SHP77 (cell line): Measurements from ENCODE around the gene AGPS.
A peak's percentile ranks its signal among the peaks of the same experiment; 100 is the strongest.

Experiments
- DNase-seq, 2 experiments: peaks; one replicate each; lab custom pipeline; 2025; lab: John Stamatoyannopoulos, UW

Gene AGPS

DNA sequence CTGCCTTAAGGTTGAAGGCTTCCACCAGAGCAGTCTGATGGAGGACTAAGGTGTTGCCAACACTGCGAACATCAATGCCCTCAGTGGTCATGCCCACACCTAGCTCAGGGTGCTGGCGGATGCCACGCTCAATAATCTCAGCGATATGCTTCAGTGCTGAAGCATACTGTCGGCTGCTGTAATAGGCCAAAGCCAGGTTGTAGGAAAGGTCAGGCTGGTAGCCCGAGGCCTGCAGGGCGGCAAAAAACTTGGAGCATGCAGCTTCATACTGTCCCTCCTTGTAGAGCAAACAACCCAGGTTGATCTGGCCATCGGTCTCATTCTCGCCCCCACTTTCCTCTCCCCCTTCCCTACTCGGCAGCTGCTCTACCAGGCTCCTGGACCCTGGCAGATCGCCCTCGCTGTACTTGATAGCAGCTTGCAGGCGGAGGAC lies 159.4 kb downstream of the AGPS start:
- DNase-seq: peak; percentile 37 to 68

DNA sequence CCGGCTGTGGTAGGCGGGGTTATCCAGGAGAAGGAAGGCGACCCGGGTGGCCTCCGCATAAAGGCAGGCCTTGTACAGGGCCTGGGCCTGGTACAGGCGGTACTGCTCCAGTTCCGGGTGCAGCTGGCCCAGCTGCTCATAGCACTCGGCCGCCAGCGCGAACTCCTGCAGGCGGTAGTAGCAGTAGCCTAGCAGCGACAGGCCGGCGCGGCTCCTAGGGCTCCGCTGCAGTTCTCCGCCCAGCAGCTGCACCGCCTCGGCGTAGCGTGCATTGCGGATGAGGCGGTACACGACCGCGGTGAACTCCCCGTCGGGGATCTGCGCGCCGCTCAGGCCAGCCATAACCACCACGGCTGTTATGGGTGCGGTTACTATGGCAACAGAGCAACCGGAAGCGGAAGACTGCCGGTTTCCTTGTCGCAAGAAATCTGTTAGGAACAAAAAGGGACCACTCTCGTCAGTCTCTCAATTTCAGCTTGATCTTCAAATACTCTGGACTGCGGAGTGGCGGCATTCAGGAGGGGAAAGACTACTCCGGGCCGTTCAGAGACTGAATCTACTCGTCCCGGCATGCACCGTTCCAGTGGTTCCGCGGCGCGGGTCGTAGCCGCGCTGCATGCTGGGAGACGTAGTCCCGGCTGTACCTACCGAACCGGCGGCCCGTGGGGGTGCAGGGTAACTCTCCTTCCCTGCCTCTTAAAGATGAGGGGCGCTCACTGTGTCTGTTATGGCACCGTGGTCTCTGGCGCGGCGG lies 160.0 kb downstream of the AGPS start:
- DNase-seq: peak; percentile 49 to 74

DNA sequence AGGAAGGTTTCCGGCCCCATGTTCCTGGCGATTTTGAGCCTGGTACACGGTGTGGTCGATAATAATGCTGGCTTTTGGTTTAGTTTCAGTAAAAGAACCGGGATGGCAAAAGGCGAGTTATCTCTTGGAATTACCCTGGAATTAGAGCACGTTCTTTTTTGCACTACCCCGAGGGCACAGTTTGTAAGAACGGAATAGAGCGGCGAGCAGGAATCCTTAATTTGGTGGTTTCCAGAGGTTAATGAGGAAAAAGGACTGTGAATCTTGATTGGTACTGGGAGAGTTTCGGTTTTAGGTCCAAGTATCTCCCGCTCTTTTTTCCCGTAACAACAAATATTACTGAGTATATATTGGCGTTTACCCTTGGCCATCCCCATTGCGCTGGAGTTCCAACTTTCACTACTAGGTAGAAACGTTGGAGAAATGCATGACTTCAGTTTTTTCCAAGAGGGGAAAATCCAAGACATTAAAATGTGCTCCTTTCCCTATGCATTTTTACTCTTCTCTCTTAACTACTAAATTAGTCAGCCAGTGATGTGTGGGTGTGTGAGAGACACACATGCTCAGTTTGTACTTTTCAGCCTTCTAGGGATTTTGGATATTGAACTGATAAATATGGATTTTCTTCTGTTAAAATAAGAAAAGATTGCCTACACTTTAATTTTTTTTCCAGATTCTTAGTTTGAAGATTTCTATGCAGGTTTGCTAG lies 160.8 kb downstream of the AGPS start:
- DNase-seq: no peak

DNA sequence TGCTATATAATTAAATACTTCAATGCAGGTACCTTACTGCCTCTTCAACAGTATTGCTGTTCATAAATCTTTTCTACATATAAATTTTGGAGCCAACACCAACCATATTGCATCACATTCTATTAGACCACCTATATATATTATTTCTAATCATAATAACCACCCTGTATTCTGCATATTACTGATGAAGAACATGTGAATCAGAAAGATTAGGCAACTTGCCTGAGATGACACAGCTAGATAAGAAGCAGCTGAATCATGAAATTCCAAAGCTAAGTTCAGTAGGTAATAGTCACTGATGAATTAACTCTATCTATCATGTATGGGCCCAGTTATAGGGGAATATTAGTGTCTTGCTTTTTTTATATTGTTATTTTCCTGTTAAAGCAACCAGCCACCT lies 161.8 kb downstream of the AGPS start:
- DNase-seq: no peak

DNA sequence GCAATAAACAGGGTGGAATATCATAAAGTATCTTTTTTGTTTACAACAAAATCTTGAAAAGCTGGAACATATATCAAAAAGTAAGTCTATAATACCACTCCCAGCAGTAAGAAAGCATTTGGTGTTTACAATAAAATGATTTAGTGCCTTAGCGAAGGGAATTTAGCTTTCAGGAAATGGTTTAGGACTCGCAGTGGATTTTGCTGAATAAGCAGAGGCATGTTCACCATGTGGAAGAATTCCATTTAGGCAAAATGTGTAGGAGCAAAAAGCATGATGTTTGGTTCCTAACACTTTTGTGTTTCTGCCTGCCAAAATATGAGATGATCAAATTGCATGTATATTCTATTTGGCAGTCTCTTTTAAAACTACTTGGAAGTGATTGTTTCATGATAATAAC lies 163.6 kb downstream of the AGPS start:
- DNase-seq: no peak

DNA sequence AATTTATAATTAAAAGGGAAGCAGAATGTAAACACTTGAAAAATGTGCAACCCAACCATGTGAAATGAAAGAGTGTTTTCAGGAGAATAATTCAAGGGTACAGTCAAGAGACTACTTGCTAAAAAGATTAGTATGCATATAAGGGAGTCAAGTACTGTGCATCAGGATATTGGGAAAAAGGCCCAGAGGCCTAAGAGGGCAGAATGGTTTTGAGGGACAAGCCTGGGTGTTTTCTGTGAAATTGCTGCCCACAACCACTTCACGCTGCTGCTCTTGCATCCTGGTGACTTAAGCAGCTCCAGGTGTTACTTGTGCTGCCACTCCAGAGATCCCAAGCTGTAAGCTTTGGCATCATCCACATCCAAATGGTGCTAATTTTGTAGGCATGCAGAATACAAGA lies 165.2 kb downstream of the AGPS start:
- no peak for DNase-seq

DNA sequence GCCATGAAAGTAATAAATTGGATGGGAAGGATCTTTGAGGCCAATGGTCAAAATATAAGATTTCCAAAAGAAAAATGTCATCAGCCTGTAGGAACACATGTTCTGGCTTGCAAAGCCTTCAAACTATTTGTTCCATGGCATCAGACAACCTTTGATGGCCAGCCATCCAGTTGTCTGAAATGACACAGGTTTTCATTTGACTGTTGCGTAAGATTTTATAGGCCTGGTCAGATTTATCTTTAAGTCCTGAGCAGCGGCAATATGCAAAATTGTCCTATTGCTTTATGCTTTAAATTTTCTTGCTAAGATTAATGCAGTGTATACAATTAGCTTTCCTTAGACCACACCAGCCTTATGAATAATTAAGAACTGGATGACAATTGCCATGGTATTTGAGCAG lies 167.1 kb downstream of the AGPS start:
- DNase-seq: no peak

DNA sequence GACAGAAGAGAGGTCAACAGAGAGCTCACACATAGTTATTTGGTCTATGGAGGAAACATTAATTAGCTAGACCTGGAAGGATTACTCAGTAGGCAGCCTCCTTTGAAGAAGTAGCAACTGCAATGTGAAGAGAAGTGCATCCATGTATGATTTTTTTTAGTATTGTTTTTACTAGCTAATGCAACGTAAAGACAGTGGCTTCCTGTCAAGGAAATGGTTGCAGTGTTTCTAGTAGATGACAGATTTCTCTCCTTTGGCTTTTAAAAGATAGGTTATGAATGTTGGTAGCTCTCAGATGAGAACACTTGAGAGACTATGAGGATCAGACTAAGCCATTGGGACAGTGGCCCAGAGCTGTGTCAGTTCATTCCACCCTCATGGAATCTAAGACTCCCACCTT lies 175.8 kb downstream of the AGPS start:
- no peak for DNase-seq

DNA sequence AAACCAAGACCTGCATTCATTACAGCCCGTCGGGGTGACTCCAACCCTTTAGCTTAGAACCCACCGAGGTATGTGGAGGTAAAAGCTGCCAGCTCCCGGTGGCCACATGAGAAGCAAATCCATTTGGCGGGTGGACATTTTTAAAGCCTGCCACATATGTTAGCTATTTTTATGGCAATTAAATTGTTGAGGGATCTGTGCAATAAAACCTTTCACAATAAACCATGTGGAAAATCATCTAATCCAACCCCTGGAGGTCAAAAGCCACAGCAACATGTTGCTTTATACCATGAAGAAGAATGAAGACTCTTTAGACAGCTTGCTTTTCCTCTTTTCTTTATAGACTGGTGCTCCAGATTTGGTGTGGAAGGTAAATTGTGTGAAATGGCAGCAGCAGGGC lies 176.3 kb downstream of the AGPS start:
- no peak for DNase-seq

DNA sequence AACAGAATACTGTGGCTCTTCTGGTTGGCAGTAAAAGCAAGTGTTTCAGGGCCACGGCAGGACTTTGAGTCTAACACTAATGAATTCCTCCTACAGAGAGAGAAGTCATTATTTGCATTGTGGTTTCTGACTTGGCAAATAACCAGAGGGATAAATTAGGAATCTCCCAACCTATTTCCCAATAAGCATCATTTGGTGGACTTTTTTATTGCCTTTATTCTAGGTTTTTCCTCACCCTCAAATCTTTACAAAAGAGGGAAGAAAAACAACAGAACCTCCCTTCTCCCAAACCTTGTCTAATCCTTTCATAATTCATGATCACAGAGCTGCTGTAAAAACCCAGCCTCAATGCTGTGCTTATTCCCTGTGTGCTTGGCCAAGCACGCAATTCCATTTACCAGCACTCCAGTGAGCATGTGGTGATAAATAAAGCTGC lies 179.7 kb downstream of the AGPS start:
- no peak for DNase-seq

DNA sequence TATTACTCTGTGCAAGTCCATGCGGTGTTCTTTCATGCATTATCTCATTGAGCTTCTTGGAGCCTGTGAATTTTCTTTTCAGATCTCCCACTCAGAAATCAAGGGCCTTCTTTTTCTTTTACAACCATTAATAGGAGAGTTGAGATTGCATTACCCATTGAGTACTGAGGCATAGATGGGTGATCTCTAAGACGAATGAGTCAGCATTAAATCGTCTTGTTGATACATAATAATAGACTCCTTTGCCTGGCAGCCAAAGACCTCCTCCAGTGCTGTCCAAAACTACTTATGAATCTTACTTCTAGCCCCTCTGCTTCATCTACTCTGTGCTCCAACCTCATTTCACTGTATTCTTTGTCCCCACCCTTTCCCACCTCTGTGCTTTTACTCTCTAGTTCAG lies 180.5 kb downstream of the AGPS start:
- no peak for DNase-seq

DNA sequence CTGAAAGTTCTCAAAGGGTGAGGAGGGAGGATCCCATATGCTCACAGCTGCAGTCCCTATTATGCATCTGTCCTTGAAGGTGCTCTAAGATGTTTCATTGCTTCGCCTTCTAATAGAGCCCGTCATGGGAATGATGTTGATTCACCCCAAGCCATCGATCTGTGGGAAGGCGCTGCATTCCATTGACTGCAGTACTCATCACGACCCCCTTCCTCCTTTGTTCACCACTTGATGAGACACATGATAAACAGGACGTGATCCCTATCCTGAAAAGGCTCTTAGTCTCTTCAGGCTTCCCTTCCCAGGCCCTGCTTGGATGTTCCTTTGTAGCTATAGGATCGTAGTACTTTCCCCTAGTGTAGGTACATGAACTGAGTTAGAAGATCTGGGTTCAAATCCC lies 181.8 kb downstream of the AGPS start:
- no peak for DNase-seq

DNA sequence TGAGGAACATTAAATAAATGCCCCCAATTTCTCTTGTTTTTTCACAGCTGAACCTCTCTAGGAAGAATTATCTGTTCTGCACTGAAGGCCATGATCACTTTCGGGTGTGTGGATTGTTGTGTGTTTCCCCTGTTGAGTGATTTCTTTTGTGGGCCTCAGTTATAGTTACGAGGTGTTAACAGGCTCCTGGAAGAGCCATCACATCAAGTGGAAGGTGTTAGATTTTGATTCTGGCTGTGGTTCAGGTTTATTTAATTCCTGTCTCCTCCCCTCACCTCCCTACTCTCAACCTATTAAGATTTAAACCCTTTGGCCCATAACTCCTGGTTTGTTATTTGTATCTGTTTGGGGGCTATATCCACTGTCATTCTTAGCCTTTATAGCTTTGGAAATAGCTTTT lies 182.8 kb downstream of the AGPS start:
- no peak for DNase-seq

DNA sequence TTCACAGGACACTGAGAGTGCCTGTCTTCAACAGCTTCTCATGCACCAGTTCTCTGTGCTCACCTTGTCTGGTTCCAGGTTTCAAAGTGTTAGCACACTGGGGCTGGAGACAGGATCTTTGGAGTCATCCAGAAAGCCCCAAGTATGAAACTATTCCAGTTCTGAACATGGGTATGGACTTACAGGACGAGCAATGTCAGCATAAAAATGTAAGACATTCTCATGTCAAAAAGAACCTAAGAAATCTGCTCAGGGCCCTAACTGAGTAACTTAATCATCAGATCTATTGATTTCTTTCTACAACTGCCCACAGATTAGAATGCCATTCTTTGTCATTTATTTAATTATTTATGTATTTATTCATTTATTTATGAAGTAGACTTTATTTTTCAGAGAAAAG lies 184.5 kb downstream of the AGPS start:
- no peak for DNase-seq

DNA sequence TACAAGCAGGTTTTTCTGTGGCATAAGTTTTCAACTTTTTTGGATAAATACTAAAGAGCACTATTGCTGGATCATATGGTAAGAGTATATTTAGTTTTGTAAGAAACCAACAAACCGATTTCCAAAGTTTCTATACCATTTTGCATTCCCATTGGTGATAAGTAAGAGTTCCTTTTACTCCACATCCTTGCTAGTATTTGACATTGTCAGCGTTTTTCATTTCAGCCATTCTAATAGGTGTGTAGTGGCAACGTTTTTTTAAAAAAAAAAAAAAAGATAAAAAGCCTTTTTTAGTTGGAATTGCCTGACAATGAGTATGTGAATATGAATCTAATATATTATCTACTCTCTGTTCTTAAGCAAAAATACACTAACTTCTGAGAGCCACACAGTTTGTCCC lies 185.9 kb downstream of the AGPS start:
- DNase-seq: no peak

DNA sequence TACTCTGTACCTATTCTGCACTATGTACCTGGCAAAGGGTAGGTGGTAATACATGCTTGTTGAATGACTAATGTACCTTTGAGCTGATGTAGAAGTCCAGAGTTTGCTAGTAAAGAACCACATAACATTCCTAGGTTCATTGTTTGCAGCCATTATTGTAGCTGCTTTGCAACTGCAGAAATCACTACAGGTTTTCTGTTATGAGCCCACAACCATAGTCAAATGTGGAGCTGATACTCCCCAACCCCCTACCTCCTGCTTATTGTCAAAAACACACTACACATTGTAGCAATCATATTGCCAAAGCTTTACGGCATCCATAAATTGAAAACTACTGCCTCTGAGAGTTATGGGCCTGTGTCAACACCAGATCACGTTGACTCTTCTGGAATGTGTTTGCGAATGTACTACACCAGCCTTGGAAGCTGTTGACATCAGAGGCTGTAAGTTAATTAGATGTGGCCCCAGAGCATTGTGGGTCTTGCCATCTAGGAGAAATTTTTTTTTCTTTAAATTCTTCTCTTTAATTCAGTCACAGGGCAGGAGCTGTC lies 187.0 kb downstream of the AGPS start:
- DNase-seq: no peak

DNA sequence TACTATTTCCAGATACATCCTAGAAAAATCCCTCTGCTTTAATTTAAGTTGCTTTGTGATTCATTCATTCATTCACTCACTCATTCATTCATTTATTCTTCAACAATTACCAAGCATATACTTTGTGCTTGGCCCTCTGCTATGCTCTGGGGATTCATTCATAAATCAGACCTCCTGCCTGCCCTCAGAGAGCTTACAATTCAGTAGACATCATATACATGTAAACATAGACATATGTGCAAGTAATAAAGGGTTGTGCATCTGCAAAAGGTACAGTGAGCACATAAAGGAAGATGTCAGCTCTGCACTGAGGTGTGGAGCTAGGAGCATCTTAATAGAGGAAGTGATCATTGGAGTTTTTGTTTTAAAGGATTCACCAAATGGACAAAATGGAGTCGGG lies 189.4 kb downstream of the AGPS start:
- no peak for DNase-seq

DNA sequence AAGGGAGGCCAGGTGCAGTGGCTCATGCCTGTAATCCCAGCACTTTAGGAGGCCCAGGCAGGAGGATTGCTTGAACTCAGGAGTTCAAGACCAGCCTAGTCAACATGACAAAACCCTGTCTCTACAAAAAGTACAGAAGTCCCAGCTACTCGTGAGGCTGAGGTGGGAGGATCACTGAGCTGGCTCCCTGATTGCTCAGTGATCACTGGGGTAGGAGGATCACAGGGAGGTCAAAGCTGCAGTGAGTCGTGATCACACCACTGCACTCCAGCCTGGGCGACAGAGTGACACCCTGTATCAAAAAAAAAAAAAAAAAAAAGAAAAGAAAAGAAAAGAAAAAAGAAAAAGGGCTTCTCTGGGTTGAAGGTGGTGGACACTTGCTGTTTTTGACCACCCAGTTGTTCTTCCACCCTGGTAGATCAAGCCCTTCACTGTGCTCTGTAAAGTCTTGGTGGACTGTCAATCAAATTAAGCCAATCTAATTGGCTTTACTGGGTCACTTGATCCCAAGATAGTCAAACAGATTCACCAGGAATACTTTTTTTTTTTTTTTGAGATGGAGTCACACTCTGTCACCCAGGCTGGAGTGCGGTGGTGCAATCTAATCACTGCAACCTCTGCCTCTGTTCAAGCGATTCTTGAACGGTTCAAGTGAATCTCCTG lies 191.6 kb downstream of the AGPS start:
- no peak for DNase-seq

DNA sequence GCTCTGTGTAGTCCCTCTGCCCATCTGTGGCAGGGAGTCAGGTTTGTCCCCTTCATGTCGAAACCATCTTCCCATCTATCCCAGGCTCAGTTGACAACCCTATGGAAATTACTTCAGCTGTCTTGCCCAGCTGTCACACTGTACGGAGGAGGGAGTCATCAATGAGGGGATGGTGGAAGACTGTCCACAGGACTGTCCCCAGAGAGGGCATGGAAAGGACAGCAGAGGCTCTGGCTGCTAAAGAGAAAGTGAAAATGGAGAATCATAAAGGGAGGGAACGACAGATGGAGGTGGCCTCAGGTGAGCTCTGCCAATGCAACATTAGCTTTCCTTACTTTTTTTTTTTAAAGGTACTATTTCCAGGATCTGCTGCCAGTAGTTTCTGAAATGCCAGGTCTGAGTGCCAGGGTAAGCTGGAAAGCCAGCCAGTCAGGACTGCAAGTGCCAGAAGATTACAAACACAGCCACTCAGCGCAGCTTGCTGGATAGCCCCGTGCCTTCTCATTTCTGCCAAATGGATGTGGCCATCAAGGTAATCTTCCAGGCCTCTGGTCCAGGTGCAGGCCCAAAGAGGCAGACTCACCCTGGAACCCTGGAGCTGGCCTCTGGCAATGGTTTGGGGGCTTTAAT lies 192.8 kb downstream of the AGPS start:
- no peak for DNase-seq

DNA sequence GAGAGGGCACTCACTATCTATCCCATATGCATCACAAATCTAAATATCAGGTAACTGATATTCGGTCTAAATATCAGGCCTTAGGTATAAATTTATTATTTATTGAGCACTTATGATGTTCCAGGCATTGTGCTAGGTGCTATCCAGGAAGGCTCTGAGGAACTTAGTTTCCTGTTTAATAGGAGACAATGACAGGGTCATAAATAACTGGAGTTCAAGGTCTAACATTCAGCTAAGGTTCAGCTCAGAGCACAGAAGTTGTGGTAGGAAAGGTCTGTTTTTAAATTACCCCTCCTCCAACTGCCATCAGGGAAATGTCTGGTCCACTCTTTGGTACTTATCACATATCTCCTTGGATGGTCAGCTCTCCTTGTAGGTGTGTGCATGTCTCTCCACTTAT lies 193.6 kb downstream of the AGPS start:
- no peak for DNase-seq

DNA sequence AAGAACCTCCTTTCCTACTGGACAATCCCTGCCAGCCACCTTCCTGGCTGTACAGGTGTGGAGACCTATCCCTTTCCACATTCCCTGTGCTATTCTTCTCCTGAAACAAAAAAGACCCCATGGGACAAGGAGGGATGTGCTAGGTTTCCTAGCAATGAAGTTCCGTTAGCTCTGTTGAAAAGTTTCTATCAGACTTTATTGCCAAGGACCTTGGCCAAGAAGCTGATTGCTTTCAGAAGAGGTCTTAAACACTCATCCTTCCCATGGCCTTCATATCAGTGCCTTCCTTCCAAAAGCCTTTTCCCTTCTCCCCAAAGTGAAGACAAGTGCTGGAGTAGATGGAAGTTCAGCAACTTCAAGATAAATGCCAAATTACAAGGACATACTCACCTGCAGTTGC lies 194.8 kb downstream of the AGPS start:
- DNase-seq: no peak

DNA sequence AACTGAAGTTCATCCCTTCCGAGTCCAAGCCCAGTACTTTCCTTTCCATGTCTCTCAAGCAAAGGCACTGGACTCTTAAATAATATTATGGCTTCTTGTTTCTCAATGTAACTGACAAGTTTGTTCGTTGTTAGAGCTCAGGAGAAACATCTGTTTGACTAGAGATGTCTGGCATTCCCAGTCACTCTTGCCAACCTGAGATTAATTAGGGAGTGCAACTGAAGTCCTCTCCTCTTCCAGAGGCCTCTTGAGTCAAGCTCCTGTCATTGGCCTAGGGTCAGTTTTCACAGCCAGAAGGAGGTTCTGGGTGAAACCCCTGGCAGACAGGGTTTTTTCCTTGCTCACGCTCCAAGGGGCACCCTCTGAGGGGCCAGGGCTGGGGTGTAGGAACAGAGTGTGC lies 196.1 kb downstream of the AGPS start:
- no peak for DNase-seq
